GM12865 (cell line): Measurements from ENCODE around the gene ROBO1.

Experiments
- DNase-seq: peaks from one replicate; pipeline ENCODE4 v3.0.0; 2010; ENCODE audit warnings: low read depth
- H3K4me3 ChIP-seq: 2 replicates; pipeline ENCODE4 v1.5.1; 2011; ENCODE audit warnings: mild to moderate bottlenecking, low read depth, low read length, control low read depth
- CTCF ChIP-seq: IDR thresholded peaks from 2 replicates; pipeline ENCODE4 v1.5.1; 2011; ENCODE audit warnings: low read length, control low read depth, low read depth, inconsistent platforms; ENCODE audit not compliant: insufficient read depth; ENCODE audit errors: missing control alignments

The ROBO1 gene

GRCh38 chr3:79491029-79491641 lies 276.7 kb downstream of the ROBO1 start:
- DNase-seq: no peak
- no peak overlapping the region for H3K4me3 ChIP-seq
- TF ChIP-seq CTCF: no peak

DNA sequence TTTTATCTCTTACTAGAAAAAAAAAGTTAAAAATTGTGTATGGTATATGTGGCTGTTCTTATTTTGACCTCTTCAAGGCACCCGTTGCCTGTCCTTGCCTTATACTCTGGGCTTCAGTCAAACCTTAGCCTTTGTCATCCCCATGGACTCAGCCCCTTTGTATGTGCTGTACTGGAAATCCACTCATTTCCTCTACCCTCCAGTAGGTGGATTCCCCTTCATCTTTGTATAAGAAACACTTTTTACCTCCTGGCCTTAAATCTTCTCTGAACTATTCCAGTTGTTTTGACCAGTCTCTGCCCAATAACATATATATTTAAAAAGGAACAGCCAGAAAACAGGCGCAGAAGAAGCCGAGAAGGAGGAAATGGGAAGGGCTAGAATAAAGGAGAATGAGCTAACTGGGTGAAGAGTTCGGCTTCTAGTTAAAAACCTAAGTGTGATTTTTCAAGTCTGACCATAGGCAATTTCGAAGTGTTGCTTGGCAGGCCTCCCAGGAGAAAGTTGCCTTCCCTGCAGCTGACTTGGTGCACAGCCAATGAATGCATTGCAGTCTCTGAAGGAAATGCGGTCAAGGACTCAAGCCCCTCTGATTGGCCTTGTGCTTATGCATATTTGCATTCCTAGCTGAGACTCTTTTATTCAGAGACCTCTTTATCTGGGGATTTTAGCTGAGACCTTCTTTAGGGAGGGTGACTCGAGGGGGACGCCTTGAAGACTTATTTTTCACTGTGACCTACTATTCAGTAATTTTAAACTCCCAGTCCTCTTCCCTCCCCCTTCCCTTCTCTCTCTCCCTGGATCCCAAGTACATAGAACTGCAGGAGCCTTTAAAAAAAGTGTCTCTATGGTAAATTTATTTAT lies 277.4 kb downstream of the ROBO1 start:
- DNase-seq: no peak
- no peak for TF ChIP-seq CTCF

GRCh38 chr3:79488407-79488806 lies 279.4 kb downstream of the ROBO1 start:
- TF ChIP-seq CTCF: no peak
- DNase-seq: no peak
- no peak overlapping the region for H3K4me3 ChIP-seq

More for the DNA sequence above, 277.4 kb downstream of the ROBO1 start:
- H3K4me3 ChIP-seq: no peak overlapping the region

DNA sequence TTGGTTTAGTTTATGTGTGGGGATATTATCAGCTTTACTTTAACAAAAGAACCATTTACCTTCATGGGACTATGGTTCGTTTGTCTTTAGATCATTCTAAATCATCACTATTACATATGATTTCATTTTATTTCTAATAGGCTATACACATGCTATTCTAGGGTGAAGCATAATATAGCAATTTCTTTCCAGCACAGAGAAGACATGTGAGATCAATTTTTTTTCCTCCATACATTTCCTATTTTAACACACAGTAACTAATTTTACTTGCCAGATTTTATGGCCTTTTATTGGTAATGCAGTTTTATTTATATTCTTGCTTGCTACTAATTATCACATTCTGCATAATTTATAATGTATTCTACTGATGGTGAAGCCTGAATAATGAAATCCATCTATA lies 287.1 kb downstream of the ROBO1 start:
- TF ChIP-seq CTCF: no peak
- DNase-seq: no peak
- no peak overlapping the region for H3K4me3 ChIP-seq

GRCh38 chr3:79478620-79479019 lies 289.2 kb downstream of the ROBO1 start:
- TF ChIP-seq CTCF: no peak
- no peak for DNase-seq
- H3K4me3 ChIP-seq: no peak overlapping the region

DNA sequence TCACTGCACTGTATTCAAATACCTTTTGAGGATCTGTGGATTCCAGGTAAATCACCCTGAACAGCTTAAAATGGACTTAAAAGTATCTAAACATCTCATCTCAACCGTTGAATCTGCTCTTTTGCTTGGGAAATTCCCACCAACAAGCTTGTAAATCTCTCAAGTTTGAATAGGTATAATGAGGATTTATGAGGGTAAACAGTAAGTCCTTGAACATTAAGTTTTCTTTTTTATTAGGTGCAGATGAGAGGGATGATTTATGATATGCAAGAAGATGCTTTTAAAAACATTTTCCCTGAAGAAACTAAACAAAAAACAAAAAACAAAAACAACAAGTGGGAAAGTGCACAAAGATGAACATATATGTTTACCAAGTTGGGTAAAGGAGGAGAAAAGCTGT lies 290.6 kb downstream of the ROBO1 start:
- no peak for DNase-seq
- H3K4me3 ChIP-seq: no peak overlapping the region
- no peak for TF ChIP-seq CTCF
